ENCODE results near the gene DOCK11. TPM values are rescaled to one million over a fixed set of nuclear protein-coding genes. Genes with fewer than 3 reads are reported as not detected.
A peak's percentile ranks its signal among the peaks of the same experiment; 100 is the strongest.

Gene DOCK11
- 23.0 TPM for total RNA-seq

DNA sequence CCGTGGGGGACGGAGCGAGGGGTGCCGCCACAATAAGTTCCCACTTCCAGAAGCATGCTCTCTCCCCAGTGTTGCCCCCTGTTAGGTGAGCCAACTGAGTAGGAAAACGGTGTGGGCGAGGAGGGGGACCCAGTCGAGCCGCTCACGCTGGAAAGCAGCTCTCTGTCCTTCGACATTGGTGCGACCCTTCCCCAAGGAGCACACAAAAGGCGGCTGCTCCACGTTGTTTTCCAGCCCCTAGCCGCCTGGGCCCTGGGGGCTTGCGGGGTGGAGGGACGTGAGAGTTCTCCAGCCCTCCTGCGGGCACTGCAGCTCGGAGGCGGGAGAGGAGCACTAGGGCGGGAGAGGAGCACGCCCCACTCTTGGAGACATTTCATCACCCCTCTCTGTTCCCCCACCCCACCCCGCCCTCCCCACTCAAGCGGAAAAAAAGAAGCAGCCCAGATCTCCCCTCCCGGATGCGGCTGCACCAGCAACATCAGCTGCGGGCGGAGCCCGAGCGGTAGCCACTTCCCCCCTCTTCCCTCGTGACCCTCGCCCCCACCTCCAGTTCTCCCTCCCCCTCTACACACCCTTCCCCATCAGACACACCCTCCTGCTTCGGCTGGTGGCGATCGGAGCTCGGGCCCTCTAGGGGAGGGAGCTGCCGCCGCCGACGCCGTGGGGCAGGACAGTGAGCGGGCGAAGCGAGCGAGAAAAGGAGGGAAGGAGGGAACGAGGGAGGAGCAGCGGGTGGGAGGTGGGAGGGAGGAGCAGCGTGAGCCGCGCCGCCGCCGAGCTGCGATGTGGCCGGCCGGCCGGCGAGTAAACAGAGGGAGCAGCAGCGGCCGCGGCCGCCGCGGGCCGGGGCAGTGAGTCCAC lies at the start of gene DOCK11:
Gene DOCK11 (plus strand): TSS at position 755 of the 861 bp plus-strand sequence. CDS start 157 bp downstream, outside the sequence.
- Histone ChIP-seq H3K9me3 (no peaks in the 10 kb centered on the region), H3K27ac (peak within 1 kb of the TSS; percentile 80 to 94), H3K36me3 (no peaks in the 10 kb centered on the region), H3K27me3 (no peaks in the 10 kb centered on the region), H3K4me1 (peaks cover 0 to 3% of the 10 kb centered on the region in 2 donors), H3K4me3 (peak within 1 kb of the TSS; percentile 49 to 93)
- DNase-seq (ENCODE audit: low spot score in 2 of 2) = peak; percentile 50 to 85
- intact Hi-C loops (cut with DNase I) = loop anchor here (2.0 to 10.0 kb wide), 4 partner anchors 38 to 230 kb away; partner anchors contain the start of gene IL13RA1
- TF ChIP-seq, protein P1, sequence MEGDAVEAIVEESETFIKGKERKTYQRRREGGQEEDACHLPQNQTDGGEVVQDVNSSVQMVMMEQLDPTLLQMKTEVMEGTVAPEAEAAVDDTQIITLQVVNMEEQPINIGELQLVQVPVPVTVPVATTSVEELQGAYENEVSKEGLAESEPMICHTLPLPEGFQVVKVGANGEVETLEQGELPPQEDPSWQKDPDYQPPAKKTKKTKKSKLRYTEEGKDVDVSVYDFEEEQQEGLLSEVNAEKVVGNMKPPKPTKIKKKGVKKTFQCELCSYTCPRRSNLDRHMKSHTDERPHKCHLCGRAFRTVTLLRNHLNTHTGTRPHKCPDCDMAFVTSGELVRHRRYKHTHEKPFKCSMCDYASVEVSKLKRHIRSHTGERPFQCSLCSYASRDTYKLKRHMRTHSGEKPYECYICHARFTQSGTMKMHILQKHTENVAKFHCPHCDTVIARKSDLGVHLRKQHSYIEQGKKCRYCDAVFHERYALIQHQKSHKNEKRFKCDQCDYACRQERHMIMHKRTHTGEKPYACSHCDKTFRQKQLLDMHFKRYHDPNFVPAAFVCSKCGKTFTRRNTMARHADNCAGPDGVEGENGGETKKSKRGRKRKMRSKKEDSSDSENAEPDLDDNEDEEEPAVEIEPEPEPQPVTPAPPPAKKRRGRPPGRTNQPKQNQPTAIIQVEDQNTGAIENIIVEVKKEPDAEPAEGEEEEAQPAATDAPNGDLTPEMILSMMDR (IDR thresholded peaks at IDR 0.05) = no peak

DNA sequence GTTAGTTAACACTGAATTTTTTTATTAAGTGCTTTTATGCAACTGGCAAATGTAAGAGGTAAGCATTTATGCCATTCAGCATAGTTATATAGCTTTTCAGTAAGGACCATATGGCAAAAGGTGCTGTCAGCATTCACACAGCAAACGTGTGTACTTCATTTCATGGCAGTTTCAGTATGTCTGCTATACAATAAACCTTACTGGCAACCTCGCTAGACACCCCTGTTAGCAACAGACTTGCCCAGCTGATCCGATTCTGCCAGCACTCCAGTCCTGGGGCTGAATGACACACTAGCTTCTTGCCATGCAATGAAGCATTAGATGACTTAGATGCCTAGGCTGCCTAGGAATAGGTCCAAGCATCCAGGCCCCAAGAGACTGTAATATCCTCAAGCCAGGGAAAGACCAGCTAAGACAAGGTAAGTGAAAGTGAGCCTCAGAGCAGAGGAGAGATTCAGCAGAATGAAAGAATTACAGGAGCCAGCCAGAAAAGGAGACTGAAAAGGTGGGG lies 47.3 kb upstream of the DOCK11 start:
- TF ChIP-seq, protein P1 (IDR thresholded peaks at IDR 0.05) = no peak
- no peak overlapping the region for H3K4me3 ChIP-seq

DNA sequence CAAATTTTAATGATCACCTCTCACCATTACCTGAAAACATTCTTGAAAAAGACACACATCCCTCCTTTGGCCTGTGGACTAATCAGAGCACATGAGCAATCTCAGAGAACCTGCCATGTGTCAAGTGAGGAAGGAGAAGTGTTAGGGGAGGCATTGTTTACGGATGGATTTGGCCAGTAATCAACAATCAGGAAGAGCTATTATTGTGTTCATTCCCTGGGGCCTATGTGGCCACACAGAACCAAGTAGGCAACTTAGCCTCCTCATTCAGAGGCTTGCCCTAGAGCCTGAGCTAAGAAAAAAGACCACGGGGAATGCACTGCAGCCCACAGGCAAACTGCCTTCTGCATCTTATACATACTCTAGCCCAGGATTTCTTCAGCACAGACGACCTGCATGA lies 40.6 kb upstream of the DOCK11 start:
- no peaks in the 10 kb centered on the region for H3K9me3 ChIP-seq
- H3K36me3 ChIP-seq = no peaks in the 10 kb centered on the region
- H3K27me3 ChIP-seq = no peaks in the 10 kb centered on the region
- intact Hi-C loops (cut with DNase I) = loop anchor here (5.0 kb wide), 2 partner anchors 42 to 352 kb away; partner anchors contain the start of gene DOCK11
- no peak for DNase-seq (ENCODE audit: low spot score in 2 of 2)
- TF ChIP-seq, protein P1 (IDR thresholded peaks at IDR 0.05) = no peak
- no peak overlapping the region for H3K4me3 ChIP-seq
- H3K4me1 ChIP-seq = no peaks in the 10 kb centered on the region
- no peak overlapping the region for H3K27ac ChIP-seq

More for the DNA sequence above, 47.3 kb upstream of the DOCK11 start:
- Histone ChIP-seq H3K27ac (no peak overlapping the region), H3K27me3 (no peaks in the 10 kb centered on the region), H3K36me3 (peaks cover 4 to 14% of the 10 kb centered on the region in 2 donors), H3K4me1 (no peaks in the 10 kb centered on the region), H3K9me3 (no peaks in the 10 kb centered on the region)
- no peak for DNase-seq (ENCODE audit: low spot score in 2 of 2)
- intact Hi-C loops (cut with DNase I) = no loop called here

- TF ChIP-seq, protein P1 (IDR thresholded peaks at IDR 0.05) = peak; percentile 36 to 57 (median 51)
- no peak overlapping the region for H3K27ac ChIP-seq
- no peak for DNase-seq (ENCODE audit: low spot score in 2 of 2)
- no peak overlapping the region for H3K4me3 ChIP-seq
- no peaks in the 10 kb centered on the region for H3K4me1 ChIP-seq
- intact Hi-C loops (cut with DNase I) = loop anchor here (2.0 to 5.0 kb wide), 3 partner anchors 38 to 348 kb away; partner anchors contain the start of gene DOCK11
- no peaks in the 10 kb centered on the region for H3K27me3 ChIP-seq
- H3K36me3 ChIP-seq = no peaks in the 10 kb centered on the region
- no peaks in the 10 kb centered on the region for H3K9me3 ChIP-seq
These were observed 36.1 kb upstream of the DOCK11 start for GRCh38 chrX:118459494-118459893.

DNA sequence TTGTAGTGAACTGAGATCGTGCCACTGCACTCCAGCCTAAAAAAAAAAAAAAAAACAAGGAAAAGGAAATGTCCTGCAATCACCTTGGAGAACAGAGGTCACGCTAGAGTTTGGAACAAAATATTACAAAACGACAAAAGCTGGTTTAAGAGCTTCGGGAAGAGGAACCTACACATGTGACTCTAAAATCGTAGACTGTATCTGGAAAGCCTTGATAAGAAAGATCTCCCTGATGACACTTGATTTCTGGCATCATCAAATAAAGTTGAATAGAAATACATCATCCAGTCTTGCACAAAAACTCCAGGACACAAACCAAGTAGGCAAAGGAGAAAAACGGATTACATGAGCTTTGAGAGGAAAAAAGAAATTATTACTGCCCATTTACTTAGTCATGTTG lies 31.1 kb upstream of the DOCK11 start:
- Histone ChIP-seq H3K27ac (no peak overlapping the region), H3K27me3 (no peaks in the 10 kb centered on the region), H3K4me1 (no peaks in the 10 kb centered on the region), H3K36me3 (no peaks in the 10 kb centered on the region), H3K4me3 (no peak overlapping the region), H3K9me3 (no peaks in the 10 kb centered on the region)
- intact Hi-C loops (cut with DNase I) = no loop called here
- TF ChIP-seq, protein P1 (IDR thresholded peaks at IDR 0.05) = no peak
- DNase-seq (ENCODE audit: low spot score in 2 of 2) = no peak
